Psoas muscle (tissue), 8 donors: ENCODE measurements around the gene SRGAP3. TPM values are rescaled to one million over a fixed set of nuclear protein-coding genes. Genes with fewer than 3 reads are reported as not detected.

Experiments used
- ATAC-seq, 4 donors: fragments of 200-7000 bp; cut with Tn5 transposase; one replicate each; pipeline ENCODE4 v1.9.1; 2020; ENCODE audit warnings: moderate library complexity in 3 of 4, mild to moderate bottlenecking in 2 of 4
- DNase-seq, 2 donors: peaks; one replicate each; pipeline ENCODE4 v3.0.0-alpha.2; 2020
- H3K27ac ChIP-seq: fragments of 200-600 bp; one replicate; pipeline ENCODE4 v1.8.0; 2022
- H3K27me3 ChIP-seq, 3 donors: fragments of 200-600 bp in 1 of 3; one replicate each; pipeline versions ENCODE4 v1.6.1 to v1.8.0; 2013 to 2022; ENCODE audit warnings: low read length in 2 of 3, mild to moderate bottlenecking in 2 of 3, moderate library complexity in 1 of 3; ENCODE audit not compliant: insufficient read depth in 3 of 3
- H3K36me3 ChIP-seq, 2 donors: fragments of 200-600 bp in 1 of 2; one replicate each; pipeline versions ENCODE4 v1.6.1 to v1.8.0; 2013 to 2022; ENCODE audit warnings: low read depth in 1 of 2, mild to moderate bottlenecking in 1 of 2, moderate library complexity in 1 of 2; ENCODE audit not compliant: insufficient read depth in 1 of 2
- H3K4me1 ChIP-seq: fragments of 200-600 bp; one replicate; pipeline ENCODE4 v1.8.0; 2022
- H3K4me3 ChIP-seq: fragments of 200-600 bp; one replicate; pipeline ENCODE4 v1.8.0; 2022; ENCODE audit warnings: mild to moderate bottlenecking
- H3K9me3 ChIP-seq: fragments of 200-600 bp; one replicate; pipeline ENCODE4 v1.8.0; 2022
- CTCF ChIP-seq: fragments of 200-600 bp; IDR thresholded peaks from one replicate; pipeline ENCODE4 v1.8.0; 2022; ENCODE audit warnings: antibody characterized with exemption
- WGBS, 3 donors: extraction: QIAGEN DNeasy Blood & Tissue Kit; methylation state at CpG; one replicate each; pipeline versions ENCODE4 v1.1.6 to v1.1.7; 2013; 5-methylcytosine and 5-hydroxymethylcytosine counted together
- intact Hi-C, 2 donors: fragments of 100-400 bp; cut with DNase I; formaldehyde crosslinking; loops; one replicate each; pipeline versions ENCODE4 v1.11.0 to v1.14.2; 2022
- polyA plus RNA-seq, 3 donors: library from polyadenylated mRNA; stranded (reverse); fragments of 200-250 nt; gene quantifications; one replicate each; pipeline ENCODE4 v1.2.3, GENCODE V29; 2013
- total RNA-seq, 4 donors: library from RNA; stranded (reverse); fragmentation: NEBNext Ultra II Directional in 2 of 4; extraction: Animal tissue kit (Norgen Biotek cat#: 25700) in 2 of 4; gene quantifications; one replicate each; pipeline versions ENCODE4 v1.2.1 to v1.2.4, GENCODE V29; 2021 to 2023
- donor health status: healthy with polysubstance abuse.
- donor health status: DM: no; HTN: no; CAD: no; lungs with moderate emphysema.
- donor health status: Bipolar disorder and iron deficiency.
- donor health status: healthy.
- donor health status: DM: yes; HTN: yes; CAD: no.
- donor health status: DM: no; HTN: no; CAD: no.
- donor health status: DM: no; HTN: no; CAD: no.
- donor health status: DM: yes; HTN: yes; CAD: no.

Gene SRGAP3
- total and polyA plus RNA-seq, 7 donors: 0.77 to 7.6 (median 1.9) TPM

- Histone ChIP-seq H3K4me3 (no peak overlapping the region), H3K27ac (no peak overlapping the region), H3K9me3 (no peaks in the 10 kb centered on the region), H3K27me3 (no peaks in the 10 kb centered on the region), H3K36me3 (no peaks in the 10 kb centered on the region), H3K4me1 (peaks cover 11% of the 10 kb centered on the region)
- ATAC-seq: no peak
- intact Hi-C loops: no loop called here
- TF ChIP-seq CTCF: no peak
- no peak for DNase-seq
- 63 to 87% (median 74%) methylated on average over 2 of the region's 2 CpGs for whole genome bisulfite sequencing, 3 donors
Measured at GRCh38 chr3:9040996-9041395, 208.4 kb downstream of the SRGAP3 start.

GRCh38 chr3:9037144-9037711, 212.2 kb downstream of the SRGAP3 start:
- 48 to 66% (median 53%) methylated on average over 12 of the region's 12 CpGs for WGBS, 3 donors
- H3K4me1 ChIP-seq: peaks cover 11% of the 10 kb centered on the region
- no peak overlapping the region for H3K27ac ChIP-seq
- H3K4me3 ChIP-seq: no peak overlapping the region
- ATAC-seq (peak; percentile 39 to 78 (median 54)), DNase-seq (no peak)
- no peaks in the 10 kb centered on the region for H3K27me3 ChIP-seq
- no peaks in the 10 kb centered on the region for H3K36me3 ChIP-seq
- H3K9me3 ChIP-seq: no peaks in the 10 kb centered on the region
- no peak for TF ChIP-seq CTCF
- intact Hi-C loops: no loop called here

GRCh38 chr3:9036404-9037131, 212.9 kb downstream of the SRGAP3 start:
- intact Hi-C loops: no loop called here
- ATAC-seq (peak; percentile 30 to 88 (median 85)), DNase-seq (peak; percentile 81 to 89)
- whole genome bisulfite sequencing, 3 donors: 35 to 39% (median 38%) methylated on average over 9 of the region's 9 CpGs
- no peak for TF ChIP-seq CTCF
- H3K4me3 ChIP-seq: no peak overlapping the region
- no peaks in the 10 kb centered on the region for H3K36me3 ChIP-seq
- H3K27me3 ChIP-seq: no peaks in the 10 kb centered on the region
- H3K27ac ChIP-seq: no peak overlapping the region
- H3K4me1 ChIP-seq: peaks cover 11% of the 10 kb centered on the region
- no peaks in the 10 kb centered on the region for H3K9me3 ChIP-seq

GRCh38 chr3:9035961-9036360, 213.5 kb downstream of the SRGAP3 start:
- no peaks in the 10 kb centered on the region for H3K9me3 ChIP-seq
- H3K4me3 ChIP-seq: no peak overlapping the region
- no peaks in the 10 kb centered on the region for H3K36me3 ChIP-seq
- no peak overlapping the region for H3K27ac ChIP-seq
- DNase-seq (no peak), ATAC-seq (no peak)
- H3K4me1 ChIP-seq: peaks cover 11% of the 10 kb centered on the region
- no peaks in the 10 kb centered on the region for H3K27me3 ChIP-seq
- intact Hi-C loops: no loop called here
- WGBS, 3 donors: 70 to 85% (median 76%) methylated on average over 2 of the region's 2 CpGs
- TF ChIP-seq CTCF: no peak
